HuH-7 (cell line): ENCODE results near the gene FBXL13.
"Not testable (repeated sequence)": the region's sequence is repeated elsewhere in the genome, so short reads cannot be mapped to it uniquely, and the experiment has no call there.

ENCODE experiments used
- DNase-seq: peaks from one replicate; pipeline ENCODE4 v3.0.0; 2011; ENCODE audit warnings: low spot score

Gene FBXL13

DNA sequence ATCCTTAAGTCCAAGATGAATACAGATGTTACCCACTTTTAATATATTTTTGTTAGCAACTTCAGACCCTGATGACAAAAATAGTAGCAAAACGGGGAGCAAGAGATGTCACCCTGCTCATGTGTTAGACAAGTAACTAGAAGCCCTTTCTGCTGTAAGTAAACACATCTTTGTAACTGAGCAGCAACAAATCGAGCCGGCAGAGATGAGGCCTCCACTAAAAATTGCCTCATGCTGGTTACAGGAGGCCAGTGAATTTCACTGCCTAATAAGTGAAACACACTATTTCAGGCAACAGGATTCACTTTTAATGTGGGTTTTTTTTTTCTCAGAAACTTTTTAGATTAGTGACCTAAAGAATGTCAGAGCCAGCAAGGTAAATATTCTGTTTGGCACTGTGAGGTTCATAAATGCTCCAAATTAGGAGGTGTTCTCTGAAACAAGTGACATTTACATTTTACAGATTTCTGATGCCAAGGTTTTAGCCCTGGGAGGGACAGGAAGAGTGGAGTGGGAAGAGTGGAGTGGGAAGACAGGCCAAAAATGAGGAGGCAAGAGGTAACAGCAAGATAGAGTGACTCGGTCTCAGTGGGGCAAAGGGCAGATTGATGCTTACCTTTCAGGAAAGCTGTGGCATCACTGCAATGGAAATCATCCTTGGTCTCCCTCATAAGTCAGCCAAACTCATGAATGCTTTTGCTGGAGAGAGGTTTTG, 215.4 kb downstream of the FBXL13 start:
- peak; percentile 14 for DNase-seq

GRCh38 chr7:102856036-102856435, 218.6 kb downstream of the FBXL13 start:
- DNase-seq: no peak

DNA sequence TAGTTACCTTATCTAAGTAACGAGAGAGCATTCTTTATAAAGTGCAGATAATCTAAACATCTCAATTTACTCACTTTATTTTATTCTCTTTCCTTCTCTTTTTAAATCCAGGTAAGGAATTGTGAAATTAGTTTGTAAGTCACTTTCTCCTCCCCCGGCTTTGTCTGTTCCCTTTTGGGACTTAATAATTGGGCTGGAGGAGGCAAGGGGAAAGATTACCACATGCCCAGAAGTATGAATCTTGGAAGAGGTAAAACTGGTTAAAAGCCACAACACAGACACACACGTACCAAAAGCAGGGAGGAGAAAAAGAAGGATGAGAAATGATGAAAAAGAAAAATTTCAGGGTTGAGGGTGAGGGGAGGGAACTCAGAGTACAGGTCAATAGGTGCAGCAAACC, 225.1 kb downstream of the FBXL13 start:
- no peak for DNase-seq

DNA sequence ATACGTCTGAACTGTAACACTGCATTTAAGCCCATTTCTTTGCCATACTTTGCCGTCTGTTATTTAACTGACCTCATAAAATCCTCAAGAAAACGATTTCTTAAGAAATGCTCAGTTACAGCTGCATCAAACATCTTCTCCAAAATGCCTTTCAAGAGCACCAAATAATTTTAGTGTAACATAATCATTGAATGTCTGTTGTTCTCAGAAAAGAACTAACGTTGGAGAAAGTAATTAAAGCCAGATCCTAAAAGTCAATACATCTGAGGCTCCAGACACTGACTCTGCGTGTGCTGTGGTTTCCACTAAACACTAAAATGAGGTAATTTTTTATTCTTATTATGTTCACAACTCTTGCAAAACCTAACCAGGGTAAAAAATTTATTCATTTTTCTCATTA, 225.5 kb downstream of the FBXL13 start:
- DNase-seq: no peak

DNA sequence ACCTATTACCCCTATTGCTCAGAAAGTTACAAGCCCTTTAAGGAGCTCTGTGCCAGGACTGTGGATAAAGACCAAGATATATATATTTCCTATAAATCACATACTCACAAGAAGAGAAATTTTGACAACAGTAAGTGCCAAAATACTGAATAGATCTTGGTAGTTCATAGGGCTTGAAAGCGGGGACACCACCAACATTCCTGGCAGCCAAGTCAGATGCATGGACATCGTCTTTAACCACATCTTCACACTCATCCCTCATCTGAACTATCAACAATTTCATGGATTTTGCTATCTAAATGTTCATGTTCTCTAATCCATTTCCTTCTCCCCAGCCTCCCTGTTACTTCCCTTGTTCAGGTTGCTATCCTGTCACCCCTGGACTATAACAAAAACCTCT, 229.2 kb downstream of the FBXL13 start:
- DNase-seq: no peak

GRCh38 chr7:102843850-102844249, 230.7 kb downstream of the FBXL13 start:
- no peak for DNase-seq

DNA sequence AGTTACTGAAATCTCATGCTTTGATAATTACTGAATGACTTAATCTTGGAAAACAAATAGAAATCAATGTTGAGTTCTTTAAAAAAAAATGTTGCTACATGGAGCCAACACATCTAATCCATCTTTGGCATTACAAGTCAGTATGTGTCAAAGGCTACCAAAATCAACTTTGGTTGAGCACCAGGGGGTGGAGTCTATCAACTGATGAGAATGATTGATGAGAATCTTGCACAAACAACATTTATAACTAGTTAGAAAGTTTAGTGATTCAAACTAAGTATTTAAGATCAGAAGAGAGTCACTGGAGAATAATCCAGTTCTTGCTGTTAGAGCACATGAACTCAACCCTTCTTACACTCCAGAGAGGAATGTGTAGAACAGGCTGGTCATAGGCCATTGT, 232.3 kb downstream of the FBXL13 start:
- DNase-seq: no peak

- no peak for DNase-seq
These were observed 233.3 kb downstream of the FBXL13 start for GRCh38 chr7:102841290-102841689.

GRCh38 chr7:102840404-102840803, 234.2 kb downstream of the FBXL13 start:
- DNase-seq: no peak

- not testable (repeated sequence) for DNase-seq
These were observed 236.0 kb downstream of the FBXL13 start for GRCh38 chr7:102838572-102839101.

DNA sequence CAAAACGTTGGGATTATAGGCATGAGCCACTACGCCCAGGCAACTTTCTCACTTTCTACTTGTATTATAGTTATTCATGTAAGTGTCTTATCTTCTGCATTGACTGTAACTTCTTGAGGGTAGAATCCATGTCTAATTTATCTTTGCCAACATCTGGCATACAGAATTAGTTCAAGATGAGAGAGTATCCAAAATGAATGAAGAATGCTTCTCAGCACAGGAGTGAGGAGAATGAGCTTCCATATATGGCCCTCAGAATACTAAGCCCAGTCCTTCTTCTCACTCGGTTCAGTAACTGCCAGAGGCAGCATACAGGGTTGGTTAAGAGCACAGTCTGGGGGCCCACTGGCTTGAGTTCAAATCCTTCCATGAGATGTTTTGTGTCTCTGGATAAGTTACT, 236.8 kb downstream of the FBXL13 start:
- DNase-seq: no peak

- DNase-seq: no peak
These were observed 237.6 kb downstream of the FBXL13 start for GRCh38 chr7:102836977-102837376.

- no peak for DNase-seq
These were observed 238.2 kb downstream of the FBXL13 start for GRCh38 chr7:102836191-102836919.

DNA sequence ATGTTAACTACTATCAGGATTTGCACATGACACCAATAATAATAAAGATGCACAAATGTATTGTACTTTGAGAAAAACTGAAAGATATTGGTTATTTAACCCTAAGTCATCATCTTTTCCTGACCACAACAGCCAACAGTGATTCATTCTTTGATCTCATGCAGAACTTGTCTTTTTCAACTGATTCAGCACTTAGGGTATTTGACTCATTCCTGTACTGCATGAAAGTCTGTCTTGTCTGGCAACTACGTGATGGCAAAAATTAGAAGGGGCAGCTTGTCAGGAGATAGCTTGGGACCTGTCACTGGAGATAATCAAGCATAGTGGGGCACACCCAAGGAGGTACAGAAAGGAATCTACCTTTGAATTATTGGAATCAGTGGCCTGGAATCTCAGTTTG, 239.6 kb downstream of the FBXL13 start:
- DNase-seq: no peak

DNA sequence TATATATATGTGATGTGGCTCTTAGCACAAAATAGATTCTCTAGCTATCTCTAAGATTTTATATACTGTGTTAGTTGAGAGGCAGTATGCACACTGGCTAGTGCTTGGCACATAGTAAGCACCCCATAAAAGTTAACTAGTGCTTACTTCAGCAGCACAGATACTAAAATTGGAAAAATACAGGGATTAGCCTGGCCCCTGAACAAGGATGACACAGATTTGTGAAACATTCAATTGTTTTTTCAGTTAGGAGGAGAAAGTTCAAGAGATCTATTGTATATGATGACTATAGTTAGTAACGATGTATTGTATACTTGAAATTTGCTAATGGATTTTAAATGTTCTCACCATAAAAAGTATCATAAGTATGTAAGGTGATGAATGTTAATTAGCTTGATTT, 240.1 kb downstream of the FBXL13 start:
- no peak for DNase-seq

DNA sequence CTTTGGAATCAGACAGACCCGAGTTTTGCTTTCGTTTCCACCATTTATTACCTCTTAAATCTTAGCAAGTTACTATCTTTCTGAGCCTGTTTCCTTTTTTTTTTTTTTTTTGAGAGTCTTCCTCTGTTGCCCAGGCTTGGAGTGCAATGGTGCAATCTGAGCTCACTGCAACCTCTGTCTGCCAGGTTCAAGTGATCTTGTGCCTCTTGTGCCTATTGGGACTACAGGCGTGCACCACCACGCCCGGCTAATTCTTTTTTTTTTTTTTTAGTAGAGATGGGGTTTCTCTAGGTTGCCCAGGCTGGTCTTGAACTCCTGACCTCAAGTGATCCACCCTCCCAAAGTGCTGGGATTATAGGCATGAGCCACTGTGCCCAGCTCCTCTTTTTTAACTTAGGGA, 241.3 kb downstream of the FBXL13 start:
- no peak for DNase-seq

DNA sequence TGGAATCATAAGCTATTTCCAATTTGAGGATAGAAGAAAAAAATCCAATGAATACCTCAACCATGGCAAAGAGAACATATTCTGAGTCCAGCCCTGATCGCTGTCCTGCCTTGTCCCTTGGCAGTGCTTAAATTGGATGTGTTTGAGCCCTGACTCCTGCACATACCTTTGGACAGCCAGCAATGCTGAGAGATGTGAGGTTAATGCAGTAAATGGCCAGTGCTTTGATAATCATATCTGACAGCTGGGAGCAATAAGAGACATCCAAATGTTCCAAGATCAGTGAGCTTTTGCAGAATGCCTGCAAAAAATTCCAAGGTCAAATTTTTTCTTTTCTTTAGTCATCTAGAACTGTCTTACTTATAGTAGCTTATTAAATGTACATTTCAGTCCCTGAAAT, 241.9 kb downstream of the FBXL13 start:
- DNase-seq: no peak

DNA sequence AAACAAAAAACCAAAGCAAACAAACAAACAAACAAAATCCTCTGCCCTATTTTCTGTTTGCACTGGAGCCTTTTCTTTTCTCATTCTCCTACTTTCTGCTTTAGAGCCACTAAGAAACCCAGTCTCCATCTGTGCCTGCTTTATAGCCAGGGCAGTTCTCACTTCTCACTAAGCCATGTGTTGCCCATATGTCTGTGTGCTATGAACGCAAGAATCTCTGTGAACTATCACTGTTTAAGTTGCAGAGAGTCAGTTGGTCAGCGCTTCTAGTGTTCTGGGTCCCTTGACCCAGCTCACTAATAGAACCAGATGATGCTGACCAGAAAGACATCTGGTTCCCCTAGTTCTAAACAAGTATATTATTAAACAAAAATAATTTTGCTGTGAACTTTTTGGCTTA, 244.4 kb downstream of the FBXL13 start:
- DNase-seq: no peak

GRCh38 chr7:102829075-102829474, 245.5 kb downstream of the FBXL13 start:
- no peak for DNase-seq

GRCh38 chr7:102828286-102828685, 246.3 kb downstream of the FBXL13 start:
- DNase-seq: no peak

DNA sequence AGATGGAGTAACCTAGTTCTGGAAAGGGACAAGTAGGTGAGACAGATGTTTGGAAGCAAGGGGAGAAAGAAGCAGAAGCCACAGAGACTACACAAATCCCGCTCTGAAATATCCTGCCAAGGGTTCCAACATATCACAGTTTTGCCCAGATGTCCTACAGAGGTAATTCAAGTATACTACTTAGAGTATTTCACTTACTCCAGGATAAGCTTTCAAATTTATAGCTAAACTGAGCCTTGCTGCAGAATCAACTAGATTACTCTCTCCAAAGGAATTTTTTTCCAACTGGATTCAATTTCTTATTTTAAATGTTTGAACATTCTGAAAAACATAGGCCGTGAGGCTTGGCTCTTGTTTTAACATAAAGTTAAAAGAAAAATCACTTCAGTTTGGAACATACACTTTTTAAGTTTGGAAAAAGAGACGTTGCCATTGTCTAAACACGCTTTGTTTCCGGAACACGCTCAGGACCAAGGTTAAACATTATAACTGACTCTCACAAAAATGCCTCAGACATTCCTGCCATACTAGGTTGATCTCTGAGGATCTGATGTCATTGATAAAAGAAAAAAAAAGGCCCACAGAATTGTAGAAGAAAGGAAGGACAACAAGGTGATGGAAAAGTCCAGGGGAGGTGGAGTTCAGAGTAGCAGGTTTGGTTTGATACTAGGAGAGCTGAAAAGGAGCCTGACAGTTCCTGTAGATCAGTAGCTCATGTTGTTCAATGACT, 251.0 kb downstream of the FBXL13 start:
- DNase-seq: no peak

- no peak for DNase-seq
These were observed 252.4 kb downstream of the FBXL13 start for GRCh38 chr7:102821994-102822747.
